22Rv1 (cell line): Measurements from ENCODE around the gene CSGALNACT2.

Experiments used
- H3K27ac ChIP-seq: fragments of 450-650 bp; 2 replicates; pipeline ENCODE4 v1.5.1; 2017
- CTCF ChIP-seq: fragments of 450-650 bp; IDR thresholded peaks from 2 replicates; pipeline ENCODE4 v1.5.1; 2017; ENCODE audit warnings: mild to moderate bottlenecking
- ZFX ChIP-seq: fragments of 450-650 bp; IDR thresholded peaks from 2 replicates; pipeline ENCODE4 v1.6.1; 2017; ENCODE audit warnings: antibody characterized with exemption, borderline replicate concordance

Gene CSGALNACT2

GRCh38 chr10:43131256-43131655 is 7.0 kb upstream of the CSGALNACT2 start:
- TF ChIP-seq ZFX: no peak
- no peak for TF ChIP-seq CTCF
- no peak overlapping the region for H3K27ac ChIP-seq

GRCh38 chr10:43131906-43132305 is 6.3 kb upstream of the CSGALNACT2 start:
- H3K27ac ChIP-seq: no peak overlapping the region
- no peak for TF ChIP-seq ZFX
- no peak for TF ChIP-seq CTCF

- H3K27ac ChIP-seq: no peak overlapping the region
- no peak for TF ChIP-seq ZFX
- TF ChIP-seq CTCF: no peak
These were observed 5.1 kb upstream of the CSGALNACT2 start for GRCh38 chr10:43132867-43133787.

GRCh38 chr10:43134126-43134905 is 3.9 kb upstream of the CSGALNACT2 start:
- no peak for TF ChIP-seq CTCF
- no peak for TF ChIP-seq ZFX
- no peak overlapping the region for H3K27ac ChIP-seq

- TF ChIP-seq CTCF (no peak), ZFX (no peak)
- no peak overlapping the region for H3K27ac ChIP-seq
These were observed 3.2 kb upstream of the CSGALNACT2 start for GRCh38 chr10:43135064-43135463.

- no peak overlapping the region for H3K27ac ChIP-seq
- TF ChIP-seq ZFX (no peak), CTCF (no peak)
These were observed 2.6 kb upstream of the CSGALNACT2 start for GRCh38 chr10:43135656-43136055.

- TF ChIP-seq ZFX: no peak
- no peak for TF ChIP-seq CTCF
- no peak overlapping the region for H3K27ac ChIP-seq
These were observed 1.8 kb upstream of the CSGALNACT2 start for GRCh38 chr10:43136432-43136831.
